Stimulated activated CD8-positive, alpha-beta memory T cell treated with anti-CD3 and anti-CD28 coated beads, Interleukin-12 subunit alpha, Interleukin-12 subunit beta, amount 100 ng/mL, for 24 hours (primary cell): Measurements from ENCODE around the gene NSMF.
A peak's percentile ranks its signal among the peaks of the same experiment; 100 is the strongest.

ENCODE experiments used
- DNase-seq: peaks from one replicate; pipeline ENCODE4 v3.0.0-alpha.2; 2020; ENCODE audit errors: extremely low read depth

The NSMF gene

DNA sequence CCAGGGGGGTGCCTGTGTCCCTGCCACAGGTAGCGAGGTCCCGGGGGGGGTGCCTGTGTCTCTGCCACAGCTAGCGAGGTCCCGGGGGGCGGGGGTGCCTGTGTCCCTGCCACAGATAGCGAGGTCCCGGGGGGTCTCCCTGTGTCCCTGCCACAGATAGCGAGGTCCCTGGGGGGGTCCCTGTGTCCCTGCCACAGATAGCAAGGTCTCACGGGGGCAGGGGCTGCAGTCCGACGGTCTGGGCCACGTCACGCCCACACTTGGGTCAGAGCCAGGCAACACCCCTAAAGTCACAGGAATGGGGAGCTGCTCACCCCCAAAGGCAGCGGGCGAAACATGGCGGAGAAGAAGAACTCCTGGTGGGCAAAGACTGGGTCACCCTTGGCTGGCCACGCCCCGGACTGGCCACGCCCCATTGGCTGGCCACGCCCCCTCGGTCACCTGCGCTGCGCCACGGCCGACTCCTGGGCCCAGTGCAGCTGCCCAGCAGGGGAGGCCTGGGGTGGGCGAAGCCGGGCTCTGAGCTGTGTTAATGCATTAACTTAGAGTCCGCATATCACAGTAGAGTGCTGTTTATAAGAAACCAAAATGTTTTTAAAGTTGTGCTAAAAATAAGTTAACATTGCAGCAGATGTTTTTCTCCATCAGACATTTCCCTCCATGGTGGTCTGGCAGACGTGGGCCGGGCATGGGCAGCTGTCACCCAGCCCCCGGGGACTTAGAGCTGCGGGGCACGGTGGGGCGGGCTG, 29.0 kb downstream of the NSMF start:
- no peak for DNase-seq

DNA sequence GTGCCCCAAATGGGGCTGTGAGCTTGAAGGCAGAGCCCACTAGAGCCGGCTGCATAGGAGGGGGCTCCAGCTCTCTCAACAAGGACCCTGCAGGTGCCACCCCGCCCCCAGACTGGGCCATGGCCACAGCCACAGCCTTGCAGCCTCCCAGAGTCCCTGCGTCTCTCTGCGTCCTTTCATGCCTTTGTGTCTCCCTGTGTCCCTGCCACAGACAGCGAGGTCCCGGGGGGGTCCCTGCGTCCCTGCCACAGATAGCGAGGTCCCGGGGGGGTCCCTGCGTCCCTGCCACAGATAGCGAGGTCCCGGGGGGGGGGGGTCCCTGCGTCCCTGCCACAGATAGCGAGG, 29.6 kb downstream of the NSMF start:
- DNase-seq, result no peak

DNA sequence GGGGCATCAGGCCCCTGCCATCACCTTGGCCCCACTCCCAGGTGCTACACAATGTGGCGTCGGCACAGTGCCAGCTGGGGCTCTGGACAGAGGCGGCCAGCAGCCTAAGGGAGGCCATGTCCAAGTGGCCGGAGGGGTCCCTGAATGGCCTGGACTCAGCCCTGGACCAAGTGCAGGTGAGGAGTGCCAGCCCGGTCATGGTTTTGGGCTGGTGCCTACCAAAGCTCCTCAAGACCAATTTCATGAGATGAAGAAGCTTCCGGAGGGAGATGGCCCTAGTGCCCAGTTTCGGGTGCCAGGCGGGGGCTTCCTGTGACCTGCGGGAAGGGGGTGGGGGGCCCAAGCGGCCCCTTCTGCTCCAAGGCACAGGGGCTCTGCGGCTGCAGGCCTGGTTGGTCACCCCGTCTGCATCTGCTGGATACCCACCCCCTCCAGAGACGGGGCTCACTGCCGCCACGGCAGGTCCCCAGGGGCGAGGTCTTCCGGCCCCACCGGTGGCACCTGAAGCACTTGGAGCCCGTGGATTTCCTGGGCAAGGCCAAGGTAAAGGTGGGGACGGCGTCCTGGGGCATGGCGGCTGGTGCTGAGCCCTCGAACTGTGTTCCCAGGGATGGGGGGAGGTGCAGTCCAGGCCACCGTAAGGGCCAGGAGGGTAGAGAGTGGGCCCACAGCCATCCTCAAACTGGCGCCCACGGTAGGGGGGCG, 30.1 kb downstream of the NSMF start:
- no peak for DNase-seq

DNA sequence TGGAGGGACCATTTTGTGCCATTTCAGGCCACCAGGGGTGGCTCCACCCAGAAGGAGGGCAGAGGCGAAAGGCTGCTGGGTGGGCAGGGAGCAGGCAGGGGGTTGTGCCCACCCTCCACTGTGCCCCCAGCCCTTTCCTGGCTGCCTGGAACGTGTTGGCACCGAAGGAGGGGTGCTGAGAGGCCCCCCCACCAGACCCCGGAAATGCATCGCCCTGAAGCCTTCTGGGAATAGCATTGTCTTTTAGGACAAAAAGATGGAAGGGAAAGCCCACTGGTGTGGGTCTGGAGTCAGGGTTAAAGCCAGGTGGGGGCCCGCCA, 30.9 kb downstream of the NSMF start:
- no peak for DNase-seq

- DNase-seq, result no peak
Measured at GRCh38 chr9:137427454-137428310, 31.5 kb downstream of the NSMF start.

DNA sequence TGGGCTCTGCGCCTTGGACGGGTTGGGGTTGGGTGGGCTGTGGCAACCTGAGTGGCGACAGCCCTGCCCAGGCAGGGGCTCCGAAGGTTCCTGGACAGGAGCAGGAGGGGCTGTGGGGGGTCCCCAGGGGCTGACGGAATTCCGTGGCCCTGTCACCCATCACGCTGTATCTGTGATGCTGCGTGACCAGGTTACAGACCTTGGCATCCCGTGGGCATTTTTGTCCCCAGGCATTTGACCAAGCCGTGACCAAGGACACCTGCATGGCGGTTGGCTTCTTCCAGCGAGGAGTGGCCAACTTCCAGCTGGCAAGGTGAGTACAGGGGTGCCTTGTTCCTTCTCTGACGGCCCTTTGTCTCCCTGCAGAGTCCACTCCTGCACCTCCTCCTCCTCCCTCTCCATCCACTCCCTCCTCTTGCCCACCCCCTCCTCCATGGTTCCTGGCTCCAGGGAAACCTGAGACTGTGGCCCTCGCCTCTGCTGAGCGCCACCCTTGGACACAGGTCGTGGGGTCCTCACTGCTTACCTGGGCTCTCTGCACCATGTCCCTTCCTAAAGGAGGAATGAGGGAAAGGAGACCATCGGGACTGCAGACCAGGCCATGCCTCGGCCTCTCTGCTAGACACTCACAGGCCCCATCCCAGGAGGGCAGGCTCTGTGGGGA, 33.0 kb downstream of the NSMF start:
- DNase-seq, result no peak

DNA sequence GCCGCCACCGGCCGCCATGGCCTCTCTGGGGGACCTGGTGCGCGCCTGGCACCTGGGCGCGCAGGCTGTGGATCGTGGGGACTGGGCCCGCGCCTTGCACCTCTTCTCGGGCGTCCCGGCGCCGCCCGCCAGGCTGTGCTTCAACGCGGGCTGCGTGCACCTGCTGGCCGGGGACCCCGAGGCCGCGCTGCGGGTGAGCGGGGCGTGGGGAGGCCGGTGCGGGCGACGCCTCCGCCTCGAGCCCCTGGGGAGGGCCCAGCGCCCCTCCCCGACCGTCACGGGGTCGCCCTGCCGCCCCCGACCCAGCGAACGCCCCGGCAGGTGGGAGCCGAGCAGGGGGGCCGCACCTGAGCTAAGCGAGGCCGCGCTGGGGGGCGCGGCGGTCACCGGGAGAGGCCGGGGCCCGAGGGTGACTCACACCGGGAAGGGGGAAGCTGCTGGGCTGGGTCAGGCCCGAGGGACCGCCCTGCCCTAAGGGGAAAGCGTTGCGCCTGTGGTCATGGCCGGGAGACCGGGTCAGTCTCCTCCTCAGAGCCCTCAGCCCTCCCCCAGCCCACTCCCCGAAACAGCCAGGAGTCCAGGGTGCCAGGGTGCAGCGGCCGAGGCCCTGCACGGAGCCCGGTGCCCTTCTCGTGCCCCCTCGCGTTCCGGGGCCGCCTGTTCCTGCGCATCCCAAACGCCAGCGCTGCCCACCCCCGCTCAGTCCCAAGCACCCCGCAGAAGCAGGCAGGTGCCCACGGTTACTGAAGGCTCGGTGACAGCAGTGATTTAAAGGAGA, 35.4 kb downstream of the NSMF start:
- no peak for DNase-seq

DNA sequence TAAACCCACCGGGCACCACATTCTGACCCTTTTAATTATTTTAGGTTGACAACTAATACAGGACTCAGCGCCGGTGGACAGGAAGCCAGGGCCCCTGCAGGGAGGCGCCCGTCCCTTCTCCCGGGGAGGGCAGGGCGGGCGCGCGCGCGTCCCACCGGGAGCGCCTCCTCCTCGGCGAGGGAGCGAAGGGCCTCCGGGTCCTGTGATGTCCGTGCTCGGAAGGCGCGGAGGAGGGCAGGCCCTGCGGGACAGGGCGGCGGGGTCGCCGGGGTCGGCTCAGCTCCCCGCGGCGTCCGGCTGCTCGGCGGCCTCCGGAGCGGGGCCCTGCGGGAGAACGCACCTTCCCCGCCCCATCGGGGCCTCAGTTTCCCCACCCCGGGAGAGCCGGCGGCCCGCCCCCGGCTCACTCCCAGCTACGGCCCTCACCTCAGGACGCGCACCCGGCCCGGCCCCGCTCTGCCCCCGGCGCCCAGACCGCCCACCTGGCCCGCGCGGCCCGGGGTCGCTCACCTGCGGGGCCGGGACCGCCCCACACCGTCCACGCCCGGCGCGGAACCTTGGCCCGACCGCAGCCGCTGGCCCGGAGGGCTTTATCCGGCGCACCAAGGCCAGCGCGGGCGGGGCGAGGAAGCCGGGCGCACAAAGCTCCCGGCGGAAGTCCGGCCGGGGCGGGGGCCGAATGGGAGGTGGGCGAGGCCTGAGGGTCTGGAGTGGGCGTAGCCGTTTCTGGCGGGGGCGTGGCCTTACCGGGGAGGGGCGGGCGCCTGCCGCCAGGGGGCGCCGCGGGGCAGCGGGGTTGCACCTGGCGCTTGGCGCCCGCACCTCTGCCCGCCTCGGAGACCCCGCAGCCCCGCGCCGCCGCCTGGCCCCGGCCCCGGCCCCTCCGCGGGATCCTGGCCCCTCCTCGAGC, 36.3 kb downstream of the NSMF start, which contains the start of the genes EXD3 and NOXA1:
Gene EXD3 (minus strand): TSS at position 559 of the 910 bp plus-strand sequence. CDS start 27,805 bp downstream, outside the sequence.
Gene NOXA1 (plus strand): TSS at position 790 of the 910 bp plus-strand sequence. CDS start 137 bp downstream, outside the sequence.
- DNase-seq, result peak; percentile 86

DNA sequence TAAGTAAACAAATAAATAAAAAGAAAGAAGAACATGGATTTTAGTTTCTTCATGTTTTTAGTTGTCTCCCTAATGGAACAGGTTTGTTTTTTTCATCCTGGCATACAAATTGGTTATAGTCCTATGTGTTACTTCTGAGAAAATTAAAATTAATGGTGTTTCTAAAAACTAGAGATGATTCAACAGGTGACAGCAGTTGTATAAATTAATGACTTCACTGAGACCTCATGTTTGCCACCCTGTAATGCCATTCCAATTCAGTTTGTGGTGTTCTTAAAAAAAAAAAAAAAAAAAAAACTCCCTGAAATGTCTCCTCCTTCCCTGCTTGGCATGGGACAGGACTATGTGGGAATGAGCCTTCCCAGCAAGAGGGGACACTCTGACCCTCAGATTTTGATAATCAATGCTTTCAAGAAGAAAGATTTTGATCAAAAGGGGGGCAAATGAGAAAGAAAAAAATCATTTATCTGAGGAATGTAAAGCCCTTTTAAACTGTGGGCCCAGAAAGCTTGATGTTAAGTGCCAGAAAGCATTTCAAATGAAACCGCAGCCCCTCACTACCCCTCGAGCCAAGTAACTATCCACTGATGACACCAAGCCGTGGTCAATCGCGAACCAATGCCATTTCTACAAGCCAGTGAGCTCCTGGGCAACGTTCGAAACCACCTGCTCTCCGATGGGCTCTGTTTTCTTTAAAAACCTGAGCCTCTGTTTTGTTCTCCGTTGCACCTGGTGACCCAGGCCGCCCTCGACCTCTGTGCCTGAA, 37.1 kb downstream of the NSMF start:
- DNase-seq, result no peak

DNA sequence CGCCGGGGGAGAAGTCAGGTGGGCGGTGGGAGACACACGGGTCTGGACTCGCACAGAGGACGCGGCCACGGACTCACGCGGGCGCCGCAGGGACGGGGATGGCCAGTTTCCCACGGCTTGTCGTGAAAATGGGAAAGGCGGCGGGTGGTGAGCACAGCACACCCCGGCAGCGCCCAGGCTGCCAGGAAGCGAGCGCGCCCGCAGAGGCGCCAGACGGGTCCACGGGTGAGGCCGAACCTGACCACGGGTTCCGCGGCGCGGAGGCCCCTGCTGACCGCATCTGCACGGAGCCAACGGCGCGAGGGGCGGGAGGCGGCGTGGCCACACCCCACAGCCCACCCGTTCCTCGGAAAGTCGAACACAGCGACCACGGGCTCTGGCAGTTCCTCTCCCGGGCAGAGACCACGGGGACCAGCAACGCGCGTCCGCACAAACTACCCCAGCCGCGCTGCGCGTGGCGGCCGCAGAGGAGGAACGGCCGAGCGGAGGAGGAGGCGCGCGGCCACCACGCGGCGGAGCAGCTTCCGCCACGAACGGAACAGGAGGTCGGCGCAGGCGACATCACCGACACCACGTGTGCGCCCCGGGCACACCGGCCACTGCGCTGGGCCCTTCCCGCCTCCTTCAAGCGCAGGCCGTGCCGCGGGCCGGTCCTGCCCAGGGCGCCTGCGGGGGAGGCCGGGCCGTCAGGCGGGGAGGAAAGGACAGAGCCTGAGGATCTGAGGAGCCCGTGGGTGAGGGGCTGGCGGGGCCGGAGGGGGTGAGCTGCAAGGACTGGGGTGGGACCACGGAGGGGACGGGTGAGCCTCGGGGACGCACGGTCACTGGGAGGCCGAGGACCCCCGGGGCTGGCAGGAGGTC, 41.7 kb downstream of the NSMF start:
- DNase-seq, result no peak

DNA sequence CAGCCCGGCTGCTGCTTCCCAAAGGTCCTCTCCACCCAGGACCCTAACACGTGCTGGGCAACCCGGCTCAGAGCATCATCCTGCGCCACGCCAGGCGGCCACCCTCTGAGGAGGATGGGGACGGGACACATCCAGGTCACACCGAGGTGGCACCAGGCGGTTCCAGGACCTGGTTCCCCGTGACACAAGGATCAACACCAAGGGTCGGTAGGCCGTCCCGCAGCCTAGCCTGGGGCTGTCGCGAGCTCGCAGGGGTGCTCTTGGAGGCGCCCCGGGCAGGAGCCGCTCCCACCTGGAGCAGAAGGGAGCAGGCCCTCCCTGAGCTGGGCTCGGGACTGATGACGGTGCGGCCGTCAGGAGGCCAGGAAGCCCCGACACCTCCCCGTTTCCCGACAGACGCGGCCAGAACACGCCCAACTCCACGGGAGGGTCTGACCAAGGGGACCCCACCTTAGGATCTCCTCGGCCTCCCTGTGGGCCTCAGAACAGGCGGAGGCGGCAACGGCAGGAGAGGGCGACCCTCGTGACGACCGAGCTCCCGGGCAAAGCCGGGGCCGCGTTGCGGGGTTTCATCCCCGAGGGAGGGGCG, 42.5 kb downstream of the NSMF start:
- DNase-seq, result no peak

- no peak for DNase-seq
Measured at GRCh38 chr9:137416006-137416562, 43.0 kb downstream of the NSMF start.

DNA sequence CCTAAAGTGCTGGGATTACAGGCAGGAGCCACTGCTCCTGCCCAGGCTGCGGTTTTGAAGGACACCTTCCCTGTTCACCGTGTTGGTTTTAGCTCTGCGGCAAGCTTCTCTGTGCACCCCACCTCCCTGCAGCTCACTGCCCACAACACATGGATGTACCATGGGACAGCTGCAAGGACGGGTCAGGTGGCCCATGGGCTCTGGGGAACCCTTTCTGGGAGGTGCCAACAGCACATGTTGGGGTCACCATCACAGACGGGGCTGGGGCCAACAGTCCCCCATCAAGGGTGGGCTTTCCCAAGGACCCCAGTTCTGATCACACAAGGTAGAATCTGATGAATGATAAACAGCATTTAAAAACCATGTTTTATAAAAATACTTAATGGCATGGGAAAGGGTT, 43.7 kb downstream of the NSMF start:
- DNase-seq, result no peak

GRCh38 chr9:137412431-137412830, 46.7 kb downstream of the NSMF start:
- no peak for DNase-seq

GRCh38 chr9:137411645-137412380, 47.3 kb downstream of the NSMF start:
- DNase-seq, result no peak

- DNase-seq, result no peak
Measured at GRCh38 chr9:137411260-137411644, 47.9 kb downstream of the NSMF start.

- no peak for DNase-seq
Measured at GRCh38 chr9:137410891-137411249, 48.3 kb downstream of the NSMF start.
